Measurements from ENCODE around the gene GPR18.
"Not testable (repeated sequence)": the region's sequence is repeated elsewhere in the genome, so short reads cannot be mapped to it uniquely, and the experiment has no call there.

GPR18 gene

GRCh38 chr13:99228737-99229691, 29.2 kb downstream of the GPR18 start:
- peak; percentile 71 to 77 for DNase-seq (ENCODE audit: low read depth in 2 of 2)

GRCh38 chr13:99227909-99228688, 30.1 kb downstream of the GPR18 start:
- DNase-seq (ENCODE audit: low read depth in 2 of 2), result no peak

GRCh38 chr13:99227331-99227900, 30.8 kb downstream of the GPR18 start:
- DNase-seq (ENCODE audit: low read depth in 2 of 2), result no peak

GRCh38 chr13:99226513-99226912, 31.7 kb downstream of the GPR18 start:
- no peak for DNase-seq (ENCODE audit: low read depth in 2 of 2)

- no peak for DNase-seq (ENCODE audit: low read depth in 2 of 2)
Observed at GRCh38 chr13:99225078-99225477, 33.1 kb downstream of the GPR18 start.

- no peak for DNase-seq (ENCODE audit: low read depth in 2 of 2)
Observed at GRCh38 chr13:99224021-99224420, 34.2 kb downstream of the GPR18 start.

- no peak for DNase-seq (ENCODE audit: low read depth in 2 of 2)
Observed at GRCh38 chr13:99223587-99223986, 34.6 kb downstream of the GPR18 start.

GRCh38 chr13:99221567-99222239, 36.5 kb downstream of the GPR18 start:
- DNase-seq (ENCODE audit: low read depth in 2 of 2), result no peak

GRCh38 chr13:99220199-99220935, 37.8 kb downstream of the GPR18 start:
- no peak for DNase-seq (ENCODE audit: low read depth in 2 of 2)

GRCh38 chr13:99218969-99219368, 39.2 kb downstream of the GPR18 start:
- DNase-seq (ENCODE audit: low read depth in 2 of 2), result no peak

GRCh38 chr13:99218545-99218944, 39.6 kb downstream of the GPR18 start:
- DNase-seq (ENCODE audit: low read depth in 2 of 2), result no peak

GRCh38 chr13:99218126-99218525, 40.1 kb downstream of the GPR18 start:
- DNase-seq (ENCODE audit: low read depth in 2 of 2), result no peak

GRCh38 chr13:99217461-99218110, 40.6 kb downstream of the GPR18 start:
- no peak for DNase-seq (ENCODE audit: low read depth in 2 of 2)

GRCh38 chr13:99215184-99215830, 42.9 kb downstream of the GPR18 start:
- DNase-seq (ENCODE audit: low read depth in 2 of 2), result no peak

- DNase-seq (ENCODE audit: low read depth in 2 of 2), result no peak
Observed at GRCh38 chr13:99214731-99215130, 43.4 kb downstream of the GPR18 start.

GRCh38 chr13:99214232-99214631, 43.9 kb downstream of the GPR18 start:
- no peak for DNase-seq (ENCODE audit: low read depth in 2 of 2)

GRCh38 chr13:99211421-99212035, 46.7 kb downstream of the GPR18 start:
- no peak for DNase-seq (ENCODE audit: low read depth in 2 of 2)

- DNase-seq (ENCODE audit: low read depth in 2 of 2), result not testable (repeated sequence)
Observed at GRCh38 chr13:99210627-99211026, 47.6 kb downstream of the GPR18 start.

- DNase-seq (ENCODE audit: low read depth in 2 of 2), result no peak
Observed at GRCh38 chr13:99208845-99209527, 49.2 kb downstream of the GPR18 start.

Measured in fibroblast of skin of left quadriceps (primary cell).